ENCODE results near the gene GALNT17.

Gene GALNT17

GRCh38 chr7:71466448-71467145 lies 334.7 kb downstream of the GALNT17 start:
- no peak for DNase-seq

GRCh38 chr7:71470326-71470725 lies 338.4 kb downstream of the GALNT17 start:
- no peak for DNase-seq

GRCh38 chr7:71470830-71471229 lies 338.9 kb downstream of the GALNT17 start:
- no peak for DNase-seq

- no peak for DNase-seq
Observed at GRCh38 chr7:71472962-71473361, 341.0 kb downstream of the GALNT17 start.

DNA sequence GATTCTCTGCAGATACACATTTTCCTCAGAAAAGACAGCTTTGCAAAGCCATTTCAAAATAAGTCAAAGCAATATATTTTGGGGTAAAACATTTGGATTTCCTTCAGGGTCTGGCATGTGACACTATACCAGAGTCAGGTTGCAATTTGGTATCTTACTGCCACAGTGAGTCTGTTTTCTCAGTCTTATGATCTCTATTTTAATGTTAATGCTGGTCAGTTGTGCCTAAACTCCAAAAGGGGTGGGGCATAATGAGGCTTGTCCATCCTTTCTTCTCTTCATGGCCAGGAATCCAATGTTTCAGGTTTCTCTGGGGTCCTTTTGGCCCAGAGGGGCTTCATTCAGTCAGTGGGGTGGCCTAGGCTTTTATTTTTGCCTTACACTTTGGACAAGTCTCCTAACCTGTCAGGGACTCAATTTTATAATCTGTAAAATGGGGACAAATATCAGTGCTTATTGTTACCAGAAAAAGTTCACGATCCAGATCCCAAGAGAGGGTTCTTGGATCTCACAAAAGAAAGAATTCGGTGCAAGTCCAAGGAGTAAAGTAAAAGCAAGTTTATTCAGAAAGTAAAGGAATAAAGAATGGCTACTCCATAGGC lies 341.5 kb downstream of the GALNT17 start:
- no peak for DNase-seq

DNA sequence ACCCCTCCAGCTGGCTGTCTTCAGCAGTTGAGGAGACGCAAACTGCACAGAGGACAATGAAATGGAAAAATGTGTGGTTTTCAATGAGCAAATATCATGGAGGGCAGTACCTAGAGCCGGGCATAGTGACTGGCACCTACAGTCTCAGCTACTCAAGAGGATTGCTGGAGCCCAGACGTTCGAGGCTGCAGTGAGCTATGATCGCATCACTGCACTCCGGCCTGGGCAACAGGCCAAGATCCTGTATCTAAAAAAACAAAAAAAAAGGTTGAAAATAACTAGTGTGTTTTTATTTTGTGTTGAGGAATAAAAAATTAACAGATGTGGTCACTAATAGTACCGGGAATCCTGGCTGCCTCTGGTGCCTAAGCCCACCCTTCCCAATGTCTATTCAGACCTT lies 345.5 kb downstream of the GALNT17 start:
- DNase-seq, result no peak

- no peak for DNase-seq
Observed at GRCh38 chr7:71479231-71479630, 347.3 kb downstream of the GALNT17 start.

DNA sequence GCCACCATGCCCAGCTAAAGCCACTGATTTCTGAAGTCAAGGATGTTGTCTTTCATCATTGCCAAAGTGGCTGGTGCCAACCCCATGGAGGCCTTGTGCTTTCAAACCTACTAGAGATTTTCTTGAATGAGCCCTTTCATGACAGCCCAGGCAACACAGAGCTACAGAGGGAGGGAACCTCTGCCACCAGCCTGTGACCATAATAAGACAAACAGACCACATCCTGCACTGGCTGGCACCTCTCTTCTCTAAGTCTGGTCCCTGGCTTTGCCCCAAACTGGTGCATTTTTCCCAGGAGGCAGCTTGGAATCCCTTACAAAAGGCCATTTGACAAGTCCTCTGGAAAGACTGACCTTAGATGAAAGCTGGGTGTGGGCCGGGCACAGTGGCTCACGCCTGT lies 348.8 kb downstream of the GALNT17 start:
- DNase-seq, result no peak

- no peak for DNase-seq
Observed at GRCh38 chr7:71482284-71482683, 350.3 kb downstream of the GALNT17 start.

DNA sequence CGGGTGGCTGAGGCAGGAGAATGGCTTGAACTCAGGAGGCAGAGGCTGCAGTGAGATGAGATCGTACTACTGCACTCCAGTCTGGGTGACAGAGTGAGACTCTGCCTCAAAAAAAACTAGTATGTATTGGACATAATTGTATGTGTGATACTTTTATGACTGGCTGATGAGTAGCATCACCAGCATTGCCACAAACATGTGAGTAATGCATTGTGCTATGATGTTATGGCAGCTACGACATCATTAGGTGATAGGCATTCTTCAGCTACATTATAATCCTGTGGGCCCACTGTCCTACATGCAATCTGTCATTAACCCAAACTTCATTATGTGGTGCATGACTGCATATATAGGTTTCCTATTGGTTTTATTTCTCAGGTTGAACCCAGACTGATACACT lies 352.4 kb downstream of the GALNT17 start:
- DNase-seq, result no peak

DNA sequence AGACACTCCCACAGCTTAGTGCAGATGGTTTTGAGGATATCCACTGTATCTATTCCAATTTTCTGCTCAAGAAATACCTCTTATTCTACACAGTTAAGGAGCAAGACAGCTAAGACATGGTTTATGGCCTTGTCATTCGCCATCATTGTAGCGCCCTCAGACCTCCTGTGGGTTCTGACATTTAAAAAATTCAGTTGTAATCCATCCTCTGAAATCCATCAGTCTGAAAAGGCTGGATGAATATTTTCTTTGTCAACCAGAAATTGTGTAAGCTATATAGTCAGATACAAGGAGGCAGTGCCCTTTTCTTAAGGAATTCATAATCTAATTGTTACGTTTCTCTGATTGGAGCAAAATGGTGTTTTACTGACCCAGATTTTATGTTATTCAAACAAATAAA lies 353.6 kb downstream of the GALNT17 start:
- DNase-seq, result no peak

- DNase-seq, result no peak
Observed at GRCh38 chr7:71486414-71486813, 354.5 kb downstream of the GALNT17 start.

- no peak for DNase-seq
Observed at GRCh38 chr7:71486856-71487628, 355.1 kb downstream of the GALNT17 start.

DNA sequence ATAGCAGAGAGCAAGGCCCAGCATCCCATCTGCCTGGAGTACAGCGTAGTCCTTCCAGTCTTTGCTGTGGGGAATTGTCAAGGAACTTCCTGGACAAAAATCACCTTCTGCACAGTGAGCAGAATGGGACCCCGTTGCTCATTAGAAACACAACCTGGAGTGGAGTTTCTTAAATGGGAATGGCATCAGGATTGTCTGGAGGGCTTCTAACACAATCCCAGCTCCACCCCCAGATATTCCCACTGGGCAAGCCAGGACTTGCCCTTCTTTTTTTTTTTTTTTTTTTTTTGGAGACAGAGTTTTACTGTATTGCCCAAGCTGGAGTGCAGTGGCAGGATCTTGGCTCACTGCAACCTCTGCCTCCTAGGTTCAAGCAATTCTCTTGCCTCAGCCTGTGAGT lies 356.4 kb downstream of the GALNT17 start:
- no peak for DNase-seq

- DNase-seq, result no peak
Observed at GRCh38 chr7:71491336-71491735, 359.4 kb downstream of the GALNT17 start.

DNA sequence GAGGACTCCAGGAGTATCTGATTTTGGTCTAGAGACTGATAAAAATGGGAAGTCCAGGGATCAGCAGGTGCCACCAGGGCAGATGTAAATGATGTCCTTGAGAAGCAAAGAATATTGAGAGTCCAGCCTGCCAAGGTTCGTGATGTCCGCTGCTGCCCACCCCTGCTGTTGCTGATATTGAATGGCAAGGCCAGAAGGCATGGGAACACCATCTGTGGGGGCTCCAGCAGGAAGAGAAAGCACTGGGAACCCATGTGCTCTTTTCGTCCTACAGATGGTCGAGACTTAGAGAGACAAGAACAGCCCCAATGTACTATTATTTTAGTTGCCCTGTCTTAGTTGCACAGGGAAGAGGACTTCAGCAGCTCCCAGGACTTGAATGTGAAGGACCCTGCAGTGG lies 363.9 kb downstream of the GALNT17 start:
- DNase-seq, result no peak

GRCh38 chr7:71497256-71497946 lies 365.5 kb downstream of the GALNT17 start:
- no peak for DNase-seq

DNA sequence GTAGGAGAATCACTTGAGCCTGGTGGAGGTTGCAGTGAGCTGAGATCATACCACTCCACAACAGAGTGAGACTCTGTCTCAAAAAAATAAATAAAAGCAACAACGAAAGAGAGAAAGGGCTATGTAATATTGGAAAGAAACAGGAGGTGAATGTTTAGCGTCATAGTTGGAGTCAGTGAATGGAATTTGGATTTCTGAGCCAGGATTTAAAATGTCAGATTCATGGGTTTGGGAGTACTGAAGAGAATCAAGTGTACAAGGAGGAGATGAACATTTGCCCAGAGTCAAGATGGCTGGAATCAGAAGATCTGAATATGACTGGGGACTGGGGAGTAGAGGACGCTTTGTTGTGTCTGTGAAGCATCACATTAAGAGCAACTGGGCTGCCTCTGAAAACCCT lies 366.4 kb downstream of the GALNT17 start:
- no peak for DNase-seq

DNA sequence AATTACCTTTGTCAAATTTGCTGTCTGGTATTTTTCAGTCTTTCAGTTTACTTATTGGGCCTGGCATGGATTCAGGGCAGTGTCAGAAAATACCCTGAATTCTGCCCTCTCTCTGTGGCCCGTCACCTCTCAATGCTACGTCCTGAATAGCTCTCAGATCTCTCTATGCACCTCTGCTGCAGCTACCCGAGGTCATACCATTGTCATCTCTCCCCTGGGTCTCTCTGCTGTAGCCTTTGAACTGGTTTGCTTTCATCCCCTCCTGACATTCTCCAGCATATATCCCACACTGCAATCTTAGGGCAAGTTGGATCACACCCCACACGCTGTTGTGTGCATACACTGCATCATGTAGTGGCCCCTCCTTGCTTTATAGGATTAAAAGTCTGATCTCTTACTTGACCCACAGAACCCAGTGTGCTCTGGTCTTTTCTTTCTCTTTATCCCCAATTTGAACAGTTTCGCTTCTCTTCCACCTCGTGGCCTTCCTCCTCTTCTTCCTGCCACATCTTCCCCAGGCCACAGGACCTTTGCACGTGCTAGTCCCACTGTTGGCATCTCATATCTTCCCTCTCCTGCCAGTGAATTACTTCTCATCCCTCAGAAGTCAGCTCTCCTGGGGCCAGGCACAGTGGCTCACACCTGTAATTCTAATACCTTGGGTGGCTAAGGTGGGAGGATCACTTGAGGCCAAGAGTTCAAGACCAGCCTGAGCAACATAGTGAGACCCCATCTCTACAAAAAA lies 372.9 kb downstream of the GALNT17 start:
- DNase-seq, result no peak

DNA sequence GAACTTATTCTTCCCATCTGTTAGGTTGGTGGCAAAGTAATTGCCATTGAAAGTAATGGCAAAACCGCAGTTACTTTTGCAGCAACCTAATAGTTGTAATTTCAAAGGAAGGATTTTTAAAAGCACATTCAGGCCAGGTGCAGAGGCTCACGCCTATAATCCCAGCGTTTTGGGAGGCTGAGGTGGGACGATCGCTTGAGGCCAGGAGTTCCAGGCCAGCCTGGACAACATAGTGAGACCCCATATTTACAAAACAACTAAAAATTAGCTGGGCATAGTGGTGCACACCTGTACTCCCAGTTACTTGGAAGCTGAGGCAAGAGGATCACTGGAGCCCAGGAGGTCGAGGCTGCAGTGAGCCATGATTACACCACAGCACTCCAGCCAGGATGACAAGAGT lies 374.9 kb downstream of the GALNT17 start:
- no peak for DNase-seq

GRCh38 chr7:71507680-71508602 lies 376.0 kb downstream of the GALNT17 start:
- DNase-seq, result no peak

DNA sequence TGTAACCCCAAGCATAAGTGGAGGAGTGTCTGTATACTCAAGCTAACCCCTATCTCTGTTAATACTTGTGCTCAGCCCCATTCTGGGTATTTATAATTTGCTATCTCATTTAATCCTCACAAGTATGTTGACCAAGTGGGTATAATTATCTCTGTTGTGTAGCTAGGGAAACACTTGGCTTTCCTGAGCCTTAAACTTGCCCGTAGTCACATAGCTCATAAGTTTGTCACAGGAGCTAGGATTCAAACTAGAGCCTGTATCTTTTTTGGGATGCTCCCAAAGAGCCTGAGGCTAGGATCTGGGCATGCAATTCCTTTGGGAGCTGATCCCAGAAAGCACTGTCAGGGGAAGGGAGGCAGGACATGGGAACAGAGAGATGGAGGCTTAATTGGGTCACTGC lies 377.4 kb downstream of the GALNT17 start:
- no peak for DNase-seq

All from stimulated activated CD4-positive, alpha-beta T cell treated with anti-CD3 and anti-CD28 coated beads, Interleukin-15, amount 100 ng/mL, for 24 hours (primary cell).